Superior temporal gyrus (tissue), 1 donor: ENCODE data around the gene COL19A1.

ENCODE experiments used
- DNase-seq: peaks from one replicate; pipeline ENCODE4 v3.0.0-alpha.2; 2016; ENCODE audit errors: extremely low spot score

The COL19A1 gene

GRCh38 chr6:70222439-70222749 lies 356.0 kb downstream of the COL19A1 start:
- DNase-seq: no peak

- DNase-seq: peak; percentile 44
These were observed 358.7 kb downstream of the COL19A1 start for GRCh38 chr6:70225055-70225454.

GRCh38 chr6:70231311-70231710 lies 365.0 kb downstream of the COL19A1 start:
- no peak for DNase-seq

GRCh38 chr6:70234561-70235236 lies 368.3 kb downstream of the COL19A1 start:
- DNase-seq: no peak

- no peak for DNase-seq
These were observed 370.0 kb downstream of the COL19A1 start for GRCh38 chr6:70236343-70236742.

GRCh38 chr6:70241031-70241430 lies 374.7 kb downstream of the COL19A1 start:
- no peak for DNase-seq

- DNase-seq: no peak
These were observed 375.6 kb downstream of the COL19A1 start for GRCh38 chr6:70241991-70242420.

- DNase-seq: no peak
These were observed 379.8 kb downstream of the COL19A1 start for GRCh38 chr6:70246118-70246517.

GRCh38 chr6:70252604-70253003 lies 386.2 kb downstream of the COL19A1 start:
- DNase-seq: no peak

GRCh38 chr6:70253923-70254322 lies 387.6 kb downstream of the COL19A1 start:
- no peak for DNase-seq

GRCh38 chr6:70254784-70255183 lies 388.4 kb downstream of the COL19A1 start:
- DNase-seq: no peak

- DNase-seq: no peak
These were observed 391.5 kb downstream of the COL19A1 start for GRCh38 chr6:70257768-70258273.

- DNase-seq: no peak
These were observed 392.1 kb downstream of the COL19A1 start for GRCh38 chr6:70258483-70258882.
